ENCODE data around the gene SYCP2.

The SYCP2 gene

GRCh38 chr20:59829786-59830664, 103.4 kb downstream of the SYCP2 start:
- Histone ChIP-seq H3K9me3 (ENCODE audit: insufficient read depth, low read length) (no peaks in the 10 kb centered on the region), H3K4me3 (ENCODE audit: low read length) (no peak overlapping the region), H3K4me2 (ENCODE audit: low read length) (no peak overlapping the region), H2AFZ (ENCODE audit: low read depth, low read length) (no peak overlapping the region), H4K20me1 (ENCODE audit: insufficient read depth, low read length) (no peaks in the 10 kb centered on the region), H3K4me1 (ENCODE audit: low read length) (no peaks in the 10 kb centered on the region; the same call in 1 of the 2 replicates), H3K79me2 (ENCODE audit: low read length) (no peaks in the 10 kb centered on the region), H3K9ac (ENCODE audit: low read length) (no peak overlapping the region), H3K27ac (ENCODE audit: low read length) (no peak overlapping the region), H3K36me3 (replicated peaks; ENCODE audit: low read depth, low read length) (no peaks in the 10 kb centered on the region), H3K27me3 (ENCODE audit: low read depth, low read length) (peaks cover 53% of the 10 kb centered on the region)
- TF ChIP-seq CTCF (IDR thresholded peaks at IDR 0.05; ENCODE audit: low read depth, low read length) (no peak), EZH2phosphoT487 (IDR thresholded peaks at IDR 0.05; ENCODE audit: low read depth) (no peak)

GRCh38 chr20:59829054-59829785, 104.2 kb downstream of the SYCP2 start:
- H4K20me1 ChIP-seq (ENCODE audit: insufficient read depth, low read length) = no peaks in the 10 kb centered on the region
- H3K9ac ChIP-seq (ENCODE audit: low read length) = no peak overlapping the region
- TF ChIP-seq EZH2phosphoT487 (IDR thresholded peaks at IDR 0.05; ENCODE audit: low read depth) = no peak
- TF ChIP-seq CTCF (IDR thresholded peaks at IDR 0.05; ENCODE audit: low read depth, low read length) = no peak
- H2AFZ ChIP-seq (ENCODE audit: low read depth, low read length) = no peak overlapping the region
- H3K4me3 ChIP-seq (ENCODE audit: low read length) = no peak overlapping the region
- peaks cover 45% of the 10 kb centered on the region for H3K27me3 ChIP-seq (ENCODE audit: low read depth, low read length)
- no peaks in the 10 kb centered on the region for H3K36me3 ChIP-seq (replicated peaks; ENCODE audit: low read depth, low read length)
- H3K79me2 ChIP-seq (ENCODE audit: low read length) = no peaks in the 10 kb centered on the region
- H3K4me1 ChIP-seq (ENCODE audit: low read length) = no peaks in the 10 kb centered on the region; the same call in 1 of the 2 replicates
- H3K4me2 ChIP-seq (ENCODE audit: low read length) = no peak overlapping the region
- no peaks in the 10 kb centered on the region for H3K9me3 ChIP-seq (ENCODE audit: insufficient read depth, low read length)
- no peak overlapping the region for H3K27ac ChIP-seq (ENCODE audit: low read length)

DNA sequence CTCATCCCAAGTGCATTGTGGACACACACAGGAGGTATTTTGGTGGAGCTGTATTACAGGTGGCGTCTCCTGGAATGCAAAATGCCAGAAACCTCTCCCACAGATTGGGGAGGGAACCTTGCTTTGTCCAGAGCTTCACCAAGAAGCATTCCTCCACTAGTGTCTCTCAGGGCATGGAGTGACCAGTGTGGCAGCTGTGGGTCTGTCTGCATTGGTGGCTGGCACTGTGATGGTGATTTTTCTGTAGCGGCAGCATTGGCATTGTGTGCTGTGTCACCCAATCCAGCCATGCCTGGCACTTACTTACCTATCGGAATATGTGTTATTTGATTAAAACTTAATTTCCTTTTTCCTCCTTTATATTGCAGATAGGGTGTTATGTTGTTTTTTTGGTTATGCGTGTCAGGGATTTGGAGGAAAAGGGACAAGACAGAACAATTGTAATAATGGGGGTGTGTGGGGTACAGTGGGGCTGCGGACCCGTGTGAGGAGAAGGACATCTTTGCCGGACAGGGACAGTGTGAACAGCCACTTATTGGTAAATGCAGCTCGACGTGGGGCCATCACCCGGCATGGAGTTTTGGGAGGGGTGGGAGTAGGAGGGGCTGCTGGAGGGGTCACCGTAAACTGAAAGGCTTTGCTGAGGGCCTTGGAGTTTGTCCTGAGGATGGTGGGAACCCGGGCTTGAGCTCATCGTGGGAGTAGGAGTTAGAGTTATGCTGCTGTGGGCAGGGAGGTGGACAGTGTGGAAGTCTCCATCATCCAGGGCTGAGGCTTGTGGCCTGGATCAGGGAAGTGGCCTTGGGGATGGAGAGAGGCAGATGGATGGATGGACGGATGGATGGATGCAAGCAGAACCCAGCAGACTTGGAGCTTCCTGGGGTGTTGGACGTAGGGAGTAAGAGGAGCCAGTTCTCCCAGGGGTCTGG, 105.0 kb downstream of the SYCP2 start:
- Histone ChIP-seq H4K20me1 (ENCODE audit: insufficient read depth, low read length) (no peaks in the 10 kb centered on the region), H3K9me3 (ENCODE audit: insufficient read depth, low read length) (no peaks in the 10 kb centered on the region), H3K27me3 (ENCODE audit: low read depth, low read length) (peaks cover 36% of the 10 kb centered on the region; the same call in 1 of the 2 replicates), H3K79me2 (ENCODE audit: low read length) (no peaks in the 10 kb centered on the region), H3K36me3 (replicated peaks; ENCODE audit: low read depth, low read length) (no peaks in the 10 kb centered on the region), H3K4me3 (ENCODE audit: low read length) (no peak overlapping the region), H3K4me1 (ENCODE audit: low read length) (no peaks in the 10 kb centered on the region; the same call in 1 of the 2 replicates), H3K9ac (ENCODE audit: low read length) (no peak overlapping the region), H2AFZ (ENCODE audit: low read depth, low read length) (no peak overlapping the region), H3K27ac (ENCODE audit: low read length) (no peak overlapping the region), H3K4me2 (ENCODE audit: low read length) (no peak overlapping the region)
- TF ChIP-seq EZH2phosphoT487 (IDR thresholded peaks at IDR 0.05; ENCODE audit: low read depth) (no peak), CTCF (IDR thresholded peaks at IDR 0.05; ENCODE audit: low read depth, low read length) (no peak)
